Peyer's patch (tissue), 4 donors: ENCODE measurements around the gene MGAT5. TPM values are rescaled to one million over a fixed set of nuclear protein-coding genes. Genes with fewer than 3 reads are reported as not detected.

Source experiments
- DNase-seq, 3 donors: peaks; one replicate each; pipeline ENCODE4 v3.0.0-alpha.2; 2017 to 2019
- H3K27ac ChIP-seq, 4 donors: fragments of 200-600 bp; sonication (generic); one replicate each; pipeline ENCODE4 v1.5.1; 2016 to 2019
- H3K27me3 ChIP-seq, 2 donors: fragments of 200-600 bp; sonication (generic); one replicate each; pipeline ENCODE4 v1.5.1; 2019
- H3K36me3 ChIP-seq, 3 donors: fragments of 200-600 bp; sonication (generic); one replicate each; pipeline ENCODE4 v1.5.1; 2016 to 2019
- H3K4me1 ChIP-seq, 4 donors: fragments of 200-600 bp; sonication (generic); one replicate each; pipeline ENCODE4 v1.5.1; 2016 to 2019
- H3K4me3 ChIP-seq, 4 donors: fragments of 200-600 bp; sonication (generic); 1 replicate in 3 of 4; 2 replicates in 1 of 4; pipeline ENCODE4 v1.5.1; 2016 to 2019; ENCODE audit warnings: mild to moderate bottlenecking in 1 of 4
- H3K9me3 ChIP-seq, 4 donors: fragments of 200-600 bp; sonication (generic); one replicate each; pipeline ENCODE4 v1.5.1; 2016 to 2019; ENCODE audit warnings: mild to moderate bottlenecking in 1 of 4
- POLR2A ChIP-seq, 2 donors: fragments of 450-650 bp; IDR thresholded peaks; one replicate each; pipeline ENCODE4 v1.5.1; 2017; ENCODE audit warnings: antibody characterized with exemption in 2 of 2, mild to moderate bottlenecking in 2 of 2, moderate library complexity in 2 of 2
- total RNA-seq, 4 donors: library from RNA; depleted of rRNA; stranded (reverse); fragments of >200 nt; gene quantifications; one replicate each; pipeline ENCODE4 v1.1.0, GENCODE V29; 2016
- TF ChIP-seq, protein P1 (sequence below), 6 experiments: fragments of 450-650 bp in 4 of 6; fragments of 200-600 bp in 2 of 6; sonication (generic) in 1 of 6; IDR thresholded peaks; one replicate each; pipeline ENCODE4 v1.5.1; 2017 to 2019; ENCODE audit warnings: antibody characterized with exemption in 6 of 6, mild to moderate bottlenecking in 3 of 6, moderate library complexity in 1 of 6

MGAT5 gene
- total RNA-seq, 4 donors from 2014 or later, result 106 to 182 (median 117) TPM

DNA sequence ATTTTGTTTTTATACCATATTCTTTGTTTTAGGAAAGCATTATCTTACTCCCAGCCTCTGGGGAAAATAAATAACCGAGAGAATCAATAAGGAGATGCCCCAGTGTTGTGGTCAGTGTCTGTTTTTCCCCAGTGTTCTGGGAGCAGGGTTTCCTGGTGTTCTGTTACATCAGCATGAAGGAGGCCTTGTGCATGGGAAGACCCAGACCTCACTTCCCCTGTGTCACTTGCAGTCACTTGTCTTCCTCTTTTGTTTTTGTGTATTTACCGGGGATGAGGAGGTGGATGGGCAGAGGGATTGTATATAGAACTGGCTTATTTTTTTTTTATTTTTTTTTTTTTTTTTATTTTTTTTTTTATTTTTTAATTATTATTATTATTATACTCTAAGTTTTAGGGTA, 45.0 kb upstream of the MGAT5 start:
- Histone ChIP-seq H3K27me3 (no peaks in the 10 kb centered on the region), H3K27ac (no peak overlapping the region), H3K4me1 (peaks cover 0 to 26% (median 14%) of the 10 kb centered on the region in 4 donors), H3K36me3 (no peaks in the 10 kb centered on the region), H3K9me3 (no peaks in the 10 kb centered on the region), H3K4me3 (no peak overlapping the region)
- no peak for DNase-seq
- TF ChIP-seq, protein P1, sequence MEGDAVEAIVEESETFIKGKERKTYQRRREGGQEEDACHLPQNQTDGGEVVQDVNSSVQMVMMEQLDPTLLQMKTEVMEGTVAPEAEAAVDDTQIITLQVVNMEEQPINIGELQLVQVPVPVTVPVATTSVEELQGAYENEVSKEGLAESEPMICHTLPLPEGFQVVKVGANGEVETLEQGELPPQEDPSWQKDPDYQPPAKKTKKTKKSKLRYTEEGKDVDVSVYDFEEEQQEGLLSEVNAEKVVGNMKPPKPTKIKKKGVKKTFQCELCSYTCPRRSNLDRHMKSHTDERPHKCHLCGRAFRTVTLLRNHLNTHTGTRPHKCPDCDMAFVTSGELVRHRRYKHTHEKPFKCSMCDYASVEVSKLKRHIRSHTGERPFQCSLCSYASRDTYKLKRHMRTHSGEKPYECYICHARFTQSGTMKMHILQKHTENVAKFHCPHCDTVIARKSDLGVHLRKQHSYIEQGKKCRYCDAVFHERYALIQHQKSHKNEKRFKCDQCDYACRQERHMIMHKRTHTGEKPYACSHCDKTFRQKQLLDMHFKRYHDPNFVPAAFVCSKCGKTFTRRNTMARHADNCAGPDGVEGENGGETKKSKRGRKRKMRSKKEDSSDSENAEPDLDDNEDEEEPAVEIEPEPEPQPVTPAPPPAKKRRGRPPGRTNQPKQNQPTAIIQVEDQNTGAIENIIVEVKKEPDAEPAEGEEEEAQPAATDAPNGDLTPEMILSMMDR (IDR thresholded peaks at IDR 0.05), result no peak
- TF ChIP-seq POLR2A (IDR thresholded peaks at IDR 0.05), result no peak

DNA sequence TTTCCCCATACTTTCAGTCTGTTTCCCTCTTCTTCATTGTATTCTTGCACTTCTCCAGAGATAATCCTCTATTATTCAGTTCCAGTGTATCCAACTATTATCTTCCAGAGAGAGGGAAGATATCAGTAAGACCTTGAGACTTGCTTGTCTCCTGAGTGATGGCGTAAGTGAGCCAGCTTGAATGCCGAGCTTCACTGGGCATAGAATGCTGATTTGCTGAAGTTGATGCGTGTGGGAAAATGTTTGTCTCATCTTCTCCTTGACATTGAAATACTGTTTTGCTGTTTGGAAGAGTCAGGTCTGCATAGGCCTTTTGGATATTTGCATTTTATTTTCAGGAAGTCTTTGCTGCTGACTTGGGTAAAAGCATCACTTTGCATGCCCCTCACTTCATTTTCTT, 41.1 kb upstream of the MGAT5 start:
- Histone ChIP-seq H3K4me1 (peaks cover 0 to 12% (median 8%) of the 10 kb centered on the region in 4 donors), H3K27me3 (no peaks in the 10 kb centered on the region), H3K4me3 (no peak overlapping the region), H3K27ac (no peak overlapping the region), H3K9me3 (no peaks in the 10 kb centered on the region), H3K36me3 (no peaks in the 10 kb centered on the region)
- TF ChIP-seq, protein P1 (IDR thresholded peaks at IDR 0.05), result no peak
- TF ChIP-seq POLR2A (IDR thresholded peaks at IDR 0.05), result no peak
- DNase-seq, result no peak

DNA sequence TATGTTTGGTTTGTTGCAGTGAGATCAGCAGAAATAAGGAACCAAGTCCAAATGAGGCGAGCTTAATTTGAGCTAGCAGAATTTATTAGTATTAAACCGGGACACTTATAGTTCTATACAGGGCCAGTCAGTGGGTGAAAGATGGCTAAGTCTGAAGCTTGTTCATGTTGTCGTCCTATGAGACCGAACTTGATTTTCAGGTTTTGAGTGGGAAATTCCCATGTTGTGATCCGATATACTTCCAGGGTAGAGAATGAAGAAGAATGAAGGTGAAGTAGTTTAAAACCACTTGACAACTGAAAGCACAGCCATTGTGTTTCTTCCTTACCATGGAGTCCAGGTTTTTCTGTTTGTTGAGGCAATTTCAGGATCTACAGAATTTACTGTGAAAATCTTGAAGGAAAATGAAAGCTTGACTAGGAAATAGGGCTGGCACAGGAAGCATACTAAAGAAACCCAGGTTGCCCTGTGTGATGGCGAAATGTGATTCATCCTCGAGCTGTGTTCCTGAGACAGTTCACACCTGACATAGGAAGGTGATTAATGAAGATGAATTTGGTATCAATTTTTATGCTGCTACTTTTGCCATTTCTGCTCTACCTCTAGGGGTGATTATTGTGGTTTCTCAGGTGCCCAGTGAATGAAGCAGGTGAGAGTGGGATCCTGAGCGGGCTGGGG, 37.6 kb upstream of the MGAT5 start:
- H3K27me3 ChIP-seq, result no peaks in the 10 kb centered on the region
- no peak for DNase-seq
- H3K4me3 ChIP-seq, result no peak overlapping the region
- peaks cover 8 to 36% (median 24%) of the 10 kb centered on the region in 4 donors for H3K4me1 ChIP-seq
- TF ChIP-seq, protein P1 (IDR thresholded peaks at IDR 0.05), result no peak
- no peak for TF ChIP-seq POLR2A (IDR thresholded peaks at IDR 0.05)
- no peaks in the 10 kb centered on the region for H3K9me3 ChIP-seq
- H3K36me3 ChIP-seq, result no peaks in the 10 kb centered on the region
- peak overlapping the region in 2 of 4 donors; percentile 4 to 79 for H3K27ac ChIP-seq

DNA sequence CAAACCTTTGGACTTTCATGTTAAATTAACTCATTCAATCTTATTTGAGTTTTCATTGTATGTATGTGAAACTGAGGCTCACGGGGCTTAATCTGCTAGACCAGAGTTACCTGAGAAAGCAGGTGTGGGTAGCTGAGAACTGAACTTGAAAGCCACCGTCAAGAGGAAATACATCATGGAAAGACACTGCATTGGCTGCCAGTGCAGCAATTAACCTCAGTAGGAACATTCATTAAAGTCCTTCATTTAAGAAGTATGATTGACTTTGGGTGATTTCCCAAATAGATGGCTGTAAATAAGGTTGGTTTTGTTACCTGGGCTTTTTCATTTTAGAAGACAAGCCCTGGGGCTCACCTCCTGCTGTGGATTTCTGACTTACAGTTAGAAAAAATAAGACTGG, 36.5 kb upstream of the MGAT5 start:
- peaks cover 8 to 36% (median 24%) of the 10 kb centered on the region in 4 donors for H3K4me1 ChIP-seq
- TF ChIP-seq, protein P1 (IDR thresholded peaks at IDR 0.05), result no peak
- no peak for TF ChIP-seq POLR2A (IDR thresholded peaks at IDR 0.05)
- H3K9me3 ChIP-seq, result no peaks in the 10 kb centered on the region
- no peaks in the 10 kb centered on the region for H3K36me3 ChIP-seq
- DNase-seq, result peak in 2 of 3 donors; percentile 51 to 66
- peak overlapping the region; percentile 1 to 79 (median 31) for H3K27ac ChIP-seq
- no peak overlapping the region for H3K4me3 ChIP-seq
- H3K27me3 ChIP-seq, result no peaks in the 10 kb centered on the region

DNA sequence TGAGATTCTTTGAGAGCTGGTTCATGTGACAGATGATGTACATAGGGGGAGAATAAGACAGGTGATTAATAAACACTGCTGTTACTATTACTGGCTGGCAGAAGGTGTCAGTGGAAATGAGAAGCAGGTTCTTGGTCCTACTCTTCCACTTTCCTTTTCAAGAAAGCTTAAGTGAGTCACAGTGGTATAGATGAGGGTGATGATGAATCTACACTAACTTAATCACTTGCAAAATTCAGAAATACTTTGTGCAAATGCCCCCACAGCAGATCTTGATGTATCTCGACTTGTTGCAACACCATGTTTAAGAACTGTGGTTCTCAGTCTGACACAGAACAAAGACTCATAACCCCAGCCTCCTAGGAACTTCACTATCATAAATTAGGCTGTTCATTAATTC, 35.9 kb upstream of the MGAT5 start:
- no peak for DNase-seq
- Histone ChIP-seq H3K27ac (peak overlapping the region; percentile 1 to 79 (median 68)), H3K9me3 (no peaks in the 10 kb centered on the region), H3K36me3 (no peaks in the 10 kb centered on the region), H3K27me3 (no peaks in the 10 kb centered on the region), H3K4me1 (peaks cover 8 to 36% (median 24%) of the 10 kb centered on the region in 4 donors), H3K4me3 (no peak overlapping the region)
- TF ChIP-seq, protein P1 (IDR thresholded peaks at IDR 0.05), result no peak
- no peak for TF ChIP-seq POLR2A (IDR thresholded peaks at IDR 0.05)
